IMR-90 (cell line): ENCODE measurements around the gene KCTD20. TPM values are rescaled to one million over a fixed set of nuclear protein-coding genes. Genes with fewer than 3 reads are reported as not detected.

ENCODE experiments used
- ATAC-seq: fragments of 200-7000 bp; cut with Tn5 transposase; 2 replicates; pipeline ENCODE4 v1.9.1; 2020; ENCODE audit warnings: low read depth, mild to moderate bottlenecking, moderate library complexity
- BruUV-seq: library from RNA; stranded (reverse); fragments of 400-500 nt; replicated peaks from 2 replicates; lab custom pipeline; 2021; lab: Mats Ljungman, UMichigan
- CTCF ChIA-PET: fragments of 300-600 bp; formaldehyde crosslinking; extraction: SDS; loops from one replicate; lab custom pipeline; 2021; ENCODE audit warnings: antibody characterized with exemption; lab: Yijun Ruan, JAX
- POLR2A ChIA-PET: fragments of 300-600 bp; sonication (Branson Sonifier 250); formaldehyde crosslinking; loops from one replicate; lab custom pipeline; 2022; ENCODE audit warnings: antibody characterized with exemption; ENCODE audit not compliant: unreplicated experiment; lab: Charles Lee
- DNase-seq: peaks from one replicate; pipeline ENCODE4 v3.0.0; 2013
- H2AFZ ChIP-seq: replicated peaks from 2 replicates; pipeline ENCODE3; 2013; ENCODE audit warnings: low read length, mild to moderate bottlenecking; ENCODE audit not compliant: poor library complexity
- H2AK5ac ChIP-seq: 2 replicates; pipeline ENCODE4 v1.6.1; 2013; ENCODE audit warnings: low read depth, low read length, inconsistent platforms
- H2AK9ac ChIP-seq: replicated peaks from 2 replicates; pipeline ENCODE3; 2013; ENCODE audit warnings: mild to moderate bottlenecking, low read depth, low read length, moderate library complexity; ENCODE audit not compliant: poor library complexity
- H2BK120ac ChIP-seq: 2 replicates; pipeline ENCODE4 v1.6.1; 2013; ENCODE audit warnings: low read depth, low read length, inconsistent platforms
- H2BK15ac ChIP-seq: 3 replicates; pipeline ENCODE4 v1.6.1; 2013; ENCODE audit warnings: low read depth, low read length, inconsistent platforms
- H2BK20ac ChIP-seq: 2 replicates; pipeline ENCODE4 v1.6.1; 2013; ENCODE audit warnings: low read depth, mild to moderate bottlenecking, inconsistent platforms, low read length, moderate library complexity
- H2BK5ac ChIP-seq: 2 replicates; pipeline ENCODE4 v1.6.1; 2013; ENCODE audit warnings: mild to moderate bottlenecking, low read depth, low read length, inconsistent platforms; ENCODE audit not compliant: poor library complexity, severe bottlenecking
- H3K14ac ChIP-seq: replicated peaks from 2 replicates; pipeline ENCODE4 v1.6.1; 2013; ENCODE audit warnings: low read depth, low read length, inconsistent platforms
- H3K18ac ChIP-seq: 2 replicates; pipeline ENCODE4 v1.6.1; 2013; ENCODE audit warnings: low read depth, low read length, control low read depth
- H3K23ac ChIP-seq: 2 replicates; pipeline ENCODE4 v1.6.1; 2013; ENCODE audit warnings: low read depth, low read length, inconsistent platforms
- H3K27ac ChIP-seq: 2 replicates; pipeline ENCODE4 v1.5.1; 2013; ENCODE audit warnings: mild to moderate bottlenecking, control low read depth, low read length; ENCODE audit not compliant: insufficient read depth
- H3K27me3 ChIP-seq: 2 replicates; pipeline ENCODE4 v1.6.1; 2013; ENCODE audit warnings: low read length; ENCODE audit not compliant: control insufficient read depth, insufficient read depth
- H3K36me3 ChIP-seq: 2 replicates; pipeline ENCODE4 v1.6.1; 2013; ENCODE audit warnings: low read length, mixed read lengths; ENCODE audit not compliant: control insufficient read depth, insufficient read depth
- H3K4ac ChIP-seq: 2 replicates; pipeline ENCODE4 v1.6.1; 2013; ENCODE audit warnings: low read depth, low read length, inconsistent platforms
- H3K4me1 ChIP-seq: 2 replicates; pipeline ENCODE4 v1.6.1; 2013; ENCODE audit warnings: low read length, mixed read lengths; ENCODE audit not compliant: control insufficient read depth, insufficient read depth
- H3K4me2 ChIP-seq: 2 replicates; pipeline ENCODE4 v1.6.1; 2013; ENCODE audit warnings: low read depth, mild to moderate bottlenecking, control low read depth, low read length, moderate library complexity
- H3K4me3 ChIP-seq: 2 replicates; pipeline ENCODE4 v1.5.1; 2013; ENCODE audit warnings: low read depth, mild to moderate bottlenecking, control low read depth, low read length, moderate library complexity; ENCODE audit not compliant: insufficient read depth
- H3K56ac ChIP-seq: 2 replicates; pipeline ENCODE4 v1.6.1; 2013; ENCODE audit warnings: low read length, inconsistent platforms; ENCODE audit not compliant: insufficient read depth; ENCODE audit errors: extremely low read depth
- H3K79me1 ChIP-seq, 2 experiments: 2 replicates each; pipeline ENCODE4 v1.6.1; 2013; ENCODE audit warnings: low read length in 2 of 2, inconsistent platforms in 1 of 2, low read depth in 1 of 2
- H3K9ac ChIP-seq: 2 replicates; pipeline ENCODE4 v1.6.1; 2013; ENCODE audit warnings: low read depth, low read length, control low read depth
- H3K9me1 ChIP-seq: 2 replicates; pipeline ENCODE4 v1.6.1; 2013; ENCODE audit warnings: low read length, inconsistent platforms; ENCODE audit not compliant: insufficient read depth
- H3K9me3 ChIP-seq: 2 replicates; pipeline ENCODE4 v1.6.1; 2013; ENCODE audit warnings: low read length; ENCODE audit not compliant: control insufficient read depth, insufficient read depth
- H4K20me1 ChIP-seq: 2 replicates; pipeline ENCODE4 v1.6.1; 2013; ENCODE audit warnings: low read length, inconsistent platforms; ENCODE audit not compliant: insufficient read depth
- H4K5ac ChIP-seq: 2 replicates; pipeline ENCODE4 v1.6.1; 2013; ENCODE audit warnings: mild to moderate bottlenecking, low read depth, low read length, control low read depth
- H4K8ac ChIP-seq, 2 experiments: 2 replicates each; pipeline ENCODE4 v1.6.1; 2013; ENCODE audit warnings: low read depth in 2 of 2, low read length in 2 of 2, control low read depth in 1 of 2, inconsistent platforms in 1 of 2
- H4K91ac ChIP-seq: 2 replicates; pipeline ENCODE4 v1.6.1; 2013; ENCODE audit warnings: low read depth, low read length, inconsistent platforms; ENCODE audit not compliant: insufficient read depth
- MAFK ChIP-seq: IDR thresholded peaks from 2 replicates; pipeline ENCODE4 v1.6.1; 2012; ENCODE audit warnings: low read depth, low read length, improper control_type of control experiment
- MXI1 ChIP-seq: IDR thresholded peaks from 2 replicates; pipeline ENCODE4 v1.6.1; 2012; ENCODE audit warnings: low read depth, mild to moderate bottlenecking, low read length, moderate library complexity, borderline replicate concordance
- NFE2L2 ChIP-seq: fragments of 150-350 bp; IDR thresholded peaks from 2 replicates; pipeline ENCODE4 v1.6.1; 2016; ENCODE audit warnings: low read depth, mild to moderate bottlenecking, low read length
- WGBS, 2 experiments: methylation state at CpG; one replicate each; pipeline versions ENCODE4 v1.1.5 to v1.1.7; 2013; ENCODE audit warnings: missing lambda C conversion rate in 2 of 2; ENCODE audit not compliant: insufficient read length in 1 of 2; ENCODE audit errors: extremely low coverage in 2 of 2; 5-methylcytosine and 5-hydroxymethylcytosine counted together
- dilution Hi-C: fragments of 300-500 bp; cut with HindIII; formaldehyde crosslinking; loops from one replicate; pipeline ENCODE4 v1.14.3; 2018; ENCODE audit warnings: low sequenced_read_pairs; ENCODE audit not compliant: unreplicated experiment
- in situ Hi-C: fragments of 300-500 bp; cut with MboI; formaldehyde crosslinking; loops from 3 replicates; pipeline ENCODE4 v1.14.3; 2019; ENCODE audit warnings: low sequenced_read_pairs, inconsistent platforms, mixed read lengths
- intact Hi-C: fragments of 100-400 bp; cut with micrococcal nuclease; formaldehyde crosslinking; loops from 2 replicates; pipeline ENCODE4 v1.10.0; 2022
- polyA plus RNA-seq, 3 experiments: library from polyadenylated mRNA; depleted of rRNA; stranded (reverse); fragments of >200 nt; gene quantifications; 2 replicates each; pipeline ENCODE4 v1.2.3, GENCODE V29; 2012; ENCODE audit warnings: low replicate concordance in 1 of 3
- total RNA-seq: library from RNA; depleted of rRNA; stranded (reverse); fragments of >200 nt; gene quantifications from 2 replicates; pipeline ENCODE4 v1.2.3, GENCODE V29; 2012
- TF ChIP-seq, protein P1 (sequence below): fragments of 150-350 bp; IDR thresholded peaks from 2 replicates; pipeline ENCODE4 v1.6.1; 2017; ENCODE audit warnings: mild to moderate bottlenecking, antibody characterized with exemption, low read length, low read depth

KCTD20 gene
- total and polyA plus RNA-seq, 2 of the 4 experiments (the other 2 are of a cell fraction) = 55.4 to 150 TPM

DNA sequence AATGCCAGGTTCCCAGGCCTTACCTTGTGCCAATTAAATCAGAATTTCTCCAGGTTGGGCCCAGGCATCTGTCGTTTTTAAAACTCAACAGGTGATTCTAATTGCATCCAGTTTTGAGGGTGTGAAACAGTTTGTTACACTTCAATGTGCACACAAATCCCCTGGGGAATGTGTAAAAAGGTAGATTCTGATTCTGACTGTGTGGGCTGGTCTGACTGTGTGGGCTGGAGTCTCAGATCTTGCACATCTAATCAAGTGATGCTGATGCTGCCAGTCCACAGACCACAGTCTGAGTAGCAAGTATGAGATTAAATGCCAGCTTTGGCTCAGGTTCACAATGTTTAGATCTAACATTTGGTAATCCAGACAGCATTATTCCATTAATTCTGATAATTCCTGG, 42.8 kb upstream of the KCTD20 start:
- dilution Hi-C loops (no loop called here), intact Hi-C loops (no loop called here), in situ Hi-C loops (no loop called here)
- H2BK5ac ChIP-seq = no peak overlapping the region
- H3K27ac ChIP-seq = no peak overlapping the region
- no peak overlapping the region for H2BK15ac ChIP-seq
- no peak overlapping the region for H3K9ac ChIP-seq
- peaks cover 30% of the 10 kb centered on the region for H3K27me3 ChIP-seq
- no peak overlapping the region for H3K56ac ChIP-seq
- TF ChIP-seq, protein P1, sequence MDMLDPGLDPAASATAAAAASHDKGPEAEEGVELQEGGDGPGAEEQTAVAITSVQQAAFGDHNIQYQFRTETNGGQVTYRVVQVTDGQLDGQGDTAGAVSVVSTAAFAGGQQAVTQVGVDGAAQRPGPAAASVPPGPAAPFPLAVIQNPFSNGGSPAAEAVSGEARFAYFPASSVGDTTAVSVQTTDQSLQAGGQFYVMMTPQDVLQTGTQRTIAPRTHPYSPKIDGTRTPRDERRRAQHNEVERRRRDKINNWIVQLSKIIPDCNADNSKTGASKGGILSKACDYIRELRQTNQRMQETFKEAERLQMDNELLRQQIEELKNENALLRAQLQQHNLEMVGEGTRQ = no peak
- TF ChIP-seq NFE2L2 (no peak), MXI1 (no peak), MAFK (no peak)
- H2AK5ac ChIP-seq = no peak overlapping the region
- no peak overlapping the region for H2BK120ac ChIP-seq
- H3K4ac ChIP-seq = no peak overlapping the region
- no peaks in the 10 kb centered on the region for H4K20me1 ChIP-seq
- no peaks in the 10 kb centered on the region for H3K4me1 ChIP-seq
- H2BK20ac ChIP-seq = no peak overlapping the region
- H2AK9ac ChIP-seq = no peak overlapping the region
- no peak overlapping the region for H3K4me3 ChIP-seq
- WGBS, 2 experiments = no CpG with 5 or more reads among the region's 1 CpG
- H3K23ac ChIP-seq = no peak overlapping the region
- DNase-seq (no peak), ATAC-seq (no peak)
- no peaks in the 10 kb centered on the region for H3K36me3 ChIP-seq
- H3K18ac ChIP-seq = no peak overlapping the region
- no peak overlapping the region for H2AFZ ChIP-seq
- H3K9me1 ChIP-seq = no peaks in the 10 kb centered on the region
- no peak overlapping the region for H4K8ac ChIP-seq
- H3K9me3 ChIP-seq = peaks cover 10% of the 10 kb centered on the region
- no peak overlapping the region for H3K14ac ChIP-seq
- no peak overlapping the region for H4K91ac ChIP-seq
- no TSS peak for BruUV-seq
- no peaks in the 10 kb centered on the region for H3K79me1 ChIP-seq
- no peak overlapping the region for H3K4me2 ChIP-seq
- no peak overlapping the region for H4K5ac ChIP-seq
- CTCF ChIA-PET = no interaction called here
- POLR2A ChIA-PET = no interaction called here
